ENCODE measurements around the gene RIOK3.

DNA sequence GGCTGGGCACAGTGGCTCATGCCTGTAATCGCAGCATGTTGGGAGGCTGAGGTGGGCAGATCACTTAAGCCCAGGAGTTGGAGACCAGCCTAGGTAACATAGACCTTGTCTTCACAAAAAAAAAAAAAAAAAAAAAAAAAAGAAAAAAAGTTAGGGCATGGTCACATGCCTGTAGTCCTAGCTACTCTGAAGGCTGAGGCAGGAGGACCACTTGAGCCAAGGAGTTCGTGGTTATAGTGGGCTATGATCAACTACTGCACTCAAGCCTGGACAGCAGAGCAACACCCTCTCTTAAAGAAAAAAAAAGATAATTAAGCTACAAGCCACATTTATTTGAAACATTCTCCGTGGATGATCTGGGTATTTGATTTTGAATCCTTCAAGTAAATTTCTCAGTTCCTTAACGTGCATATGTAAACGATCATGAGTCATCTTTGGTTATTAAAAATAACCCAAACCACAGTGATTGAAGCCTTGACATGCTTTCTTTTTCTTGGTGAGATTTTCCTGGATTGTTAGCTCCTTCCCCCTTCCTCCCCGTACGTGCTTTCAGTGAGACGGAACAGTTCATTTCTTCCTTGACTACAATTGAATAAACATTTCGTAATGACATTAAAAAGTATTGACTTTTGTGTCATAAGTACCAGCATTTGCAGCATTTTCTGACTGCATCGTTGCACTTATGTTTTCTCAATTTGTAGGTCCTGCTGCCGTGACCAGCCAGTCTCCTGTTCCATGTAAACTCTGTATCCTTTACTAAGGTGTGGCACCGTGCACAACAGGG lies 70.5 kb downstream of the RIOK3 start:
- TF ChIP-seq, protein P1, sequence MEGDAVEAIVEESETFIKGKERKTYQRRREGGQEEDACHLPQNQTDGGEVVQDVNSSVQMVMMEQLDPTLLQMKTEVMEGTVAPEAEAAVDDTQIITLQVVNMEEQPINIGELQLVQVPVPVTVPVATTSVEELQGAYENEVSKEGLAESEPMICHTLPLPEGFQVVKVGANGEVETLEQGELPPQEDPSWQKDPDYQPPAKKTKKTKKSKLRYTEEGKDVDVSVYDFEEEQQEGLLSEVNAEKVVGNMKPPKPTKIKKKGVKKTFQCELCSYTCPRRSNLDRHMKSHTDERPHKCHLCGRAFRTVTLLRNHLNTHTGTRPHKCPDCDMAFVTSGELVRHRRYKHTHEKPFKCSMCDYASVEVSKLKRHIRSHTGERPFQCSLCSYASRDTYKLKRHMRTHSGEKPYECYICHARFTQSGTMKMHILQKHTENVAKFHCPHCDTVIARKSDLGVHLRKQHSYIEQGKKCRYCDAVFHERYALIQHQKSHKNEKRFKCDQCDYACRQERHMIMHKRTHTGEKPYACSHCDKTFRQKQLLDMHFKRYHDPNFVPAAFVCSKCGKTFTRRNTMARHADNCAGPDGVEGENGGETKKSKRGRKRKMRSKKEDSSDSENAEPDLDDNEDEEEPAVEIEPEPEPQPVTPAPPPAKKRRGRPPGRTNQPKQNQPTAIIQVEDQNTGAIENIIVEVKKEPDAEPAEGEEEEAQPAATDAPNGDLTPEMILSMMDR (IDR thresholded peaks at IDR 0.05; ENCODE audit: low read depth, low read length): no peak
- TF ChIP-seq POLR2A (IDR thresholded peaks at IDR 0.05; ENCODE audit: extremely low read depth, insufficient read length): no peak
- TF ChIP-seq MYC (IDR thresholded peaks at IDR 0.05; ENCODE audit: low read depth, low read length): no peak
